GM19463 (cell line): Measurements from ENCODE around the gene BEST1.
"Not testable (repeated sequence)": the region's sequence is repeated elsewhere in the genome, so short reads cannot be mapped to it uniquely, and the experiment has no call there.

Experiments
- ATAC-seq: cut with Tn5 transposase; IDR thresholded peaks from one replicate; pipeline ENCODE4 v1.9.1; 2021; ENCODE audit warnings: mild to moderate bottlenecking, moderate library complexity; ENCODE audit not compliant: unreplicated experiment

Gene BEST1

GRCh38 chr11:61947486-61948210, 2.5 kb upstream of the BEST1 start:
- ATAC-seq: no peak

GRCh38 chr11:61948505-61948904, 1.6 kb upstream of the BEST1 start:
- no peak for ATAC-seq

- ATAC-seq: no peak
Observed at GRCh38 chr11:61949169-61950034, 749 bp upstream of the BEST1 start.

GRCh38 chr11:61951484-61952135, 1.5 kb downstream of the BEST1 start:
- no peak for ATAC-seq

- ATAC-seq: no peak
Observed at GRCh38 chr11:61952882-61953281, 2.7 kb downstream of the BEST1 start.

DNA sequence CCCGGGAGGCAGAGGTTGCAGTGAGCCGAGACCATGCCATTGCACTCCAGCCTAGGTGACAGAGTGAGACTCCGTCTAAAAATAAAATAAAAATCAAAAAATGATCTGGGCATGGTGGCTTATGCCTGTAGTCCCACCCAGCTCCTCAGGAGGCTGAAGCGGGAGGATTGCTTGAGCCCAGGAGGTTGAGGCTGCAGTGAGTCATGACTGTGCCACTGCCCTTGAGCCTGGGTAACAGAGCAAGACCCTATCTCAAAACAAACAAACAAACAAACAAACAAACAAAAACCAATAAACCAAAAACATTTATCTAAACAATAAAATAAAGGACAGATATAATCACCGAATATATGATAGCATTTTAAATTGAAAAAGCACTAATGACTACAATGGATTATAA, 3.5 kb downstream of the BEST1 start:
- ATAC-seq: not testable (repeated sequence)

DNA sequence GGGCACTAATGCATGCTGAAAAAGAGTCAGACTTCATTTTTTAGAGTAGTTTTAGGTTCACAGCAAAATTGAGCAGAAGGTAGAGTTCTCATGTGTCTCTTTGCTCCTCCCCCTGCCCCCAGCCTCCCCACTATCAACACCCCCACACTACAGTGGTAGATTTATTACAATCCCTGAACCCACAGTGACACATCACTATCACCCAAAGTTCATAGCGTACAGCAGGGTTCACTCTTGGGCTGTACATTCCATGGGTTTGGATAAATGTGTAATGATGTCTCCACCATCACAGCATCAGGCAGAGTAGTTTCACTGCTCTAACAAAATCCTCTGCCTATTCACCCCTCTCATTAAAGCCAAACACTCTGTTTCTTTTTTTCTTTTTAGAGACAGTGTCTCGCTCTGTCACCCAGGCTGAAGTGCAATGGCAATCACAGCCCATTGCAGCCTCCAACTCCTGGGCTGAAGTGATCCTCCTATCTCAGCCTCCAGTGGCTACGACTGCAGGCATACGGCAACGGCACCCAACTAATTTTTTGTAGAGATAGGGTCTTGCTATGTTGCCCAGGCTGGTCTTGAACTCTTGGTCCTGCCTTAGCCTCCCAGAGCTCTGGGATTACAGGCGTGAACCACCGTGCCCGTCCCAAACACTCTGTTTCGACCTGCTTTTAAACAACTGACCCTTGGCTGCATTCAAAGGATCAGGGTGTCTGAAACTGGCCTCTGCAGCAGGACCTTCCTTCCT, 4.1 kb downstream of the BEST1 start:
- ATAC-seq: no peak

DNA sequence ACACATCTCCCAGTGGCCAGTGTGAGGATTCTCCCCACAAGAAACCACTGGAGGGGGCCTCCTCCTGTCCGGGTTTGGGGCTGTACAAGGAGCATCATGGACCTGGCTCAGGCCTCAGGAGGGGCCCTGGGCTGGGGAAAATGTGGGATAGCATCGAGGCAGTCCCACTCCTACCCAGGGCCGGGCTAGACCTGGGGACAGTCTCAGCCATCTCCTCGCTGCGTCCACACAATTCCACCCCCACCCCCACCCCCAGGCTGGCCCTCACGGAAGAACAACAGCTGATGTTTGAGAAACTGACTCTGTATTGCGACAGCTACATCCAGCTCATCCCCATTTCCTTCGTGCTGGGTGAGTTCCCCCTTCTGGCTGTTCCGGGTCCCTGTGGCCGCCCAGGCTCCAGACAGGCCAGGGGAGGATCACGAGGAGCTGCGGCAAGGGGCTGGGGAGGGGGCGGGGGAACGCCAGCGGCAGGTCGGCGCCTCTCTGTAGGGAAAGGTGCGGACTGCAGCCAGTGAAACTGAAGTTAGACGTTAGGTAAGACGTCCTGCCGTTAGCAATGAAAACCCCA, 4.8 kb downstream of the BEST1 start:
- no peak for ATAC-seq

GRCh38 chr11:61955422-61956135, 5.4 kb downstream of the BEST1 start:
- ATAC-seq: no peak

GRCh38 chr11:61956191-61957020, 6.3 kb downstream of the BEST1 start:
- ATAC-seq: no peak

DNA sequence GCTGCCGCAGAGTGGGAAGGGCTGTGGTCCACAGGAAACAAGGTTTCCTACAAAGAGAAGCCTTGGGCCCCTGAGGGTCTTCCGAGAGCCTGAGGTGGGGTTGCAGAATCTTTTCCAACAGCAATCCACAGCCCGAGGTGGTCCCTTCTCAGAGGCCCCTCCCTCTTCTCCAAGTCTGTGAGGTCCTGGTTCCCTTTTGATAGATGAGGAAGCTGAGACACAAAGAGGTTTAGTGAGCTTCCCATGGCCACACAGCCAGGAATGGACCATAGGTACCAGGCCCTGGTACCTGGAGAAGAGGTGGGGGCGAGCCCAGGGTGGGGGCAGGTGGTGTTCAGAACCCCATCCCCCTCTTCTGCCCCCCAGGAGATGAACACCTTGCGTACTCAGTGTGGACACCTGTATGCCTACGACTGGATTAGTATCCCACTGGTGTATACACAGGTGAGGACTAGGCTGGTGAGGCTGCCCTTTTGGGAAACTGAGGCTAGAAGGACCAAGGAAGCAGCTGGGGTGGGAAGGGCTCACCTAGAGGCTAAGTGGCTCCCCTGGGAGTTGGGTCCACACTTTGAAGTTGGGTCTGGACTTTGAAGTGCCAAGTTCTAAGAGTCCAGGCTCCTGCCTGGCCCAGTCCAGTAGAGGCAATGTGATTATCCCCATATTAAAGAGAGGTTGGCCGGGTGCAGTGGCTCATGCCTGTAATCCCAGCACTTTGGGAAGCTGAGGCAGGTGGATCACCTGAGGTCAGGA, 7.0 kb downstream of the BEST1 start:
- ATAC-seq: no peak

DNA sequence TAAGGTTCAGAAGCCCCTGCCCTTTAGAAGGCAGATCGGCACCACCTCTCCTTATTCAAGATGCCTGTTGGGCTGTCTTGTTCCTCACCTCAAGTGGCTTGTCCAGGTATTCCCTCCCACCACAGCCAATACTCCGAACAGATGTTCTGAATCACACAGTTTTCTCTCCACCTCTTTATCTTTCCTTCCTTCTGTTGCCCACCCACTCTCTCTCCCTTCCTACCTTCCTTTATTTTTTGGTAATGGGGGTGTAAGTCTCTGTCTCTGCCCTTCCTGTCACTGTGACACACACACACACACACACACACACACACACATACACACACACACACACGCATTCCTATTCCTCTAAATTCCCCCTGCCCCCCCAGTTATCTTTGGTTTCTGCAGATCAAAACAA, 8.4 kb downstream of the BEST1 start:
- no peak for ATAC-seq

DNA sequence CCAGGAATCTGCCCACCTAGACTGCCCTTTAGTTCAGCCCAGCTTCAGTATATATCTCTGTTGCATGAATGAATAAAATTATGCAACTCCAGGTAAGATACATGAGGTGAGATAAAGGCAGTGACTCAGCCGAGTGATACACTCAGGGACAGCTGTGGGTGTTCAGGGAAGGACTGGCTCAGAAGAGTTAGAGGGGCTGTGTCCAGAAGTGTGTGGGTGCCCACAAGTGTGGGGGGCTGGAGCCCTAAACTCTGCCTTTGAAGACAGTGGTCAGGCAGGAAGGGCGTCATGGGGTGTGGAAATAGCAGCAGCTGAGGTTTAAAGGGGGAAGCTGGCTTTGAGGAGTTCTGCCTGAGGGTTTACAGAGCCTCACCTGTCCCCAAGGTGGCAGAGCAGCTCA, 9.0 kb downstream of the BEST1 start:
- ATAC-seq: no peak

DNA sequence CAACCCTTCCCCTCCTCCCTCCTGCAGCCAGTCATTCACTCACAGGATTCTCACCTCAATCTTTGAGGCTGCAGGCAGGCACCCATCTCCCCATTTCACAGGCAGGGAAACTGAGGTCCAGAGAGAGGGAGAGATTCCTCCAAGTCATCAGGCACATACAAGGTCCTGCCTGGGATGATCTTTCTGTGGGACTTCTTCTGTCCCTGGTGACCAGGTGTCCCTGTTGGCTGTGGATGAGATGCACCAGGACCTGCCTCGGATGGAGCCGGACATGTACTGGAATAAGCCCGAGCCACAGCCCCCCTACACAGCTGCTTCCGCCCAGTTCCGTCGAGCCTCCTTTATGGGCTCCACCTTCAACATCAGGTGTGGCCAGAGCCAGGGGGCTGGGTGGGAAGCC, 9.5 kb downstream of the BEST1 start:
- no peak for ATAC-seq

GRCh38 chr11:61960532-61960931, 10.4 kb downstream of the BEST1 start:
- no peak for ATAC-seq

DNA sequence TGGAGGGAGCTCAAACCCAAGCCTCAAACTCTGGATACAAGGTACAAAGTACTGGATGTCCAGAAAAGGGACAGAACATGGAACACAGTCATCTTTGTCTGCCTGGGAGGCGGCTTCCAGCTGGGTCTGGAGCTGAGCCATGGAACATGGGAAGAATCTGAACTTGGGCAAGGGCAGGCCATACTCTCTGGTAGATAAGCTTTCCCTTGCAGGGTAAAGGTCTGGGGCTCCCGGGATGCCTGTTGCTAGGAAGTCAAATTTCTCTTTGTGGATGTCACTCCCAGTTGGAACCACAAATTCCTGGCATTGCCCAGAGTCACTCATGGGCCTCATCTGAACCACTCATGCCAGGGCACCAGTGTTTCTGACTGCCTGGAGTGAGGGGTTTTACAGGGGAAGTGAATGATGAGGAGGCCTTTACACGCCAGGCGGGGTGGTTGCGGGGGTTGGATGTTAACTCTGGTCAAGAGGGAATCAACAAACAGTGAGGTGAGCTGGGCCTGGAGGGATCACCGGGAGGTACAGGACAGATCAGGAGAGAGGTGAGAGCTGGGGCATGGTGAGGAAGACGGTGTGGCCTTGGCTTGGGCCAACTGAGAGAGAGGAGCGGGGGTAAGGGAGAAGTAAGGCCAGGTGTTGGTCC, 11.5 kb downstream of the BEST1 start:
- no peak for ATAC-seq

DNA sequence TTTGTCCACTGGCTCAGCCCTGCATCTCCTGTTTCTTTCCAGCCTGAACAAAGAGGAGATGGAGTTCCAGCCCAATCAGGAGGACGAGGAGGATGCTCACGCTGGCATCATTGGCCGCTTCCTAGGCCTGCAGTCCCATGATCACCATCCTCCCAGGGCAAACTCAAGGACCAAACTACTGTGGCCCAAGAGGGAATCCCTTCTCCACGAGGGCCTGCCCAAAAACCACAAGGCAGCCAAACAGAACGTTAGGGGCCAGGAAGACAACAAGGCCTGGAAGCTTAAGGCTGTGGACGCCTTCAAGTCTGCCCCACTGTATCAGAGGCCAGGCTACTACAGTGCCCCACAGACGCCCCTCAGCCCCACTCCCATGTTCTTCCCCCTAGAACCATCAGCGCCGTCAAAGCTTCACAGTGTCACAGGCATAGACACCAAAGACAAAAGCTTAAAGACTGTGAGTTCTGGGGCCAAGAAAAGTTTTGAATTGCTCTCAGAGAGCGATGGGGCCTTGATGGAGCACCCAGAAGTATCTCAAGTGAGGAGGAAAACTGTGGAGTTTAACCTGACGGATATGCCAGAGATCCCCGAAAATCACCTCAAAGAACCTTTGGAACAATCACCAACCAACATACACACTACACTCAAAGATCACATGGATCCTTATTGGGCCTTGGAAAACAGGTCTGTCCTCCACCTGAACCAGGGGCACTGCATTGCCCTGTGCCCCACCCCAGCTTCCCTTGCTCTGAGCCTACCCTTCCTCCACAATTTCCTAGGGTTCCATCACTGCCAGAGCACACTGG, 12.3 kb downstream of the BEST1 start:
- no peak for ATAC-seq

- no peak for ATAC-seq
Observed at GRCh38 chr11:61963016-61963281, 12.8 kb downstream of the BEST1 start.
